Hepatocyte (in vitro differentiated cells): ENCODE measurements around the gene STAM. TPM values are rescaled to one million over a fixed set of nuclear protein-coding genes. Genes with fewer than 3 reads are reported as not detected.

Source experiments
- DNase-seq: peaks from one replicate; pipeline ENCODE4 v3.0.0-alpha.2; 2016; ENCODE audit warnings: low spot score
- H2AFZ ChIP-seq: fragments of 200-600 bp; sonication (generic); 2 replicates; pipeline ENCODE4 v1.6.0; 2016; ENCODE audit warnings: antibody characterized with exemption, mild to moderate bottlenecking
- H3K27ac ChIP-seq: fragments of 200-600 bp; sonication (generic); 2 replicates; pipeline ENCODE4 v1.5.1; 2016; ENCODE audit warnings: mild to moderate bottlenecking
- H3K27me3 ChIP-seq: fragments of 200-600 bp; sonication (generic); 2 replicates; pipeline ENCODE4 v1.6.1; 2016
- H3K36me3 ChIP-seq: fragments of 200-600 bp; sonication (generic); replicated peaks from 2 replicates; pipeline ENCODE4 v1.5.1; 2016; ENCODE audit warnings: low read depth; ENCODE audit not compliant: insufficient read depth
- H3K4me1 ChIP-seq: fragments of 200-600 bp; sonication (generic); 2 replicates; pipeline ENCODE4 v1.5.1; 2016; ENCODE audit warnings: mild to moderate bottlenecking, moderate library complexity; ENCODE audit not compliant: insufficient read depth
- H3K4me2 ChIP-seq: fragments of 200-600 bp; sonication (generic); 2 replicates; pipeline ENCODE4 v1.6.0; 2016
- H3K4me3 ChIP-seq: fragments of 200-600 bp; sonication (generic); 2 replicates; pipeline ENCODE4 v1.5.1; 2016; ENCODE audit warnings: mild to moderate bottlenecking
- H3K79me2 ChIP-seq: fragments of 200-600 bp; sonication (generic); 2 replicates; pipeline ENCODE4 v1.6.0; 2017; ENCODE audit warnings: mild to moderate bottlenecking
- H3K9me2 ChIP-seq: fragments of 200-600 bp; sonication (generic); replicated peaks from 2 replicates; pipeline ENCODE4 v1.6.0; 2017; ENCODE audit warnings: mild to moderate bottlenecking; ENCODE audit not compliant: insufficient read depth
- H3K9me3 ChIP-seq: fragments of 200-600 bp; sonication (generic); 2 replicates; pipeline ENCODE4 v1.5.1; 2016; ENCODE audit warnings: low read depth, mild to moderate bottlenecking
- H4K20me1 ChIP-seq: fragments of 200-600 bp; sonication (generic); 2 replicates; pipeline ENCODE4 v1.6.0; 2016; ENCODE audit warnings: mild to moderate bottlenecking; ENCODE audit not compliant: insufficient read depth, poor library complexity, severe bottlenecking
- EZH2 ChIP-seq: fragments of 200-600 bp; sonication (generic); IDR thresholded peaks from 2 replicates; pipeline ENCODE4 v1.6.1; 2016; ENCODE audit warnings: antibody characterized with exemption, mild to moderate bottlenecking, borderline replicate concordance
- EZH2phosphoT487 ChIP-seq: fragments of 200-600 bp; sonication (generic); IDR thresholded peaks from one replicate; pipeline ENCODE4 v1.6.1; 2018; ENCODE audit warnings: antibody characterized with exemption, mild to moderate bottlenecking, low read depth, moderate library complexity; ENCODE audit not compliant: unreplicated experiment, severe bottlenecking
- WGBS: methylation state at CpG from one replicate; pipeline ENCODE4 v1.1.6; 2016; ENCODE audit warnings: low lambda C conversion rate; ENCODE audit errors: missing lambda C conversion rate; 5-methylcytosine and 5-hydroxymethylcytosine counted together
- polyA plus RNA-seq: library from polyadenylated mRNA; unstranded; fragments of >200 nt; fragmentation: Nextera tagmentation; extraction: Ambion mirVana; gene quantifications from 2 replicates; pipeline ENCODE4 v1.2.1, GENCODE V29; 2016
- total RNA-seq: library from RNA; depleted of rRNA; stranded (reverse); fragments of >200 nt; gene quantifications from 2 replicates; pipeline ENCODE4 v1.2.3, GENCODE V29; 2014
- TF ChIP-seq, protein P1 (sequence below): fragments of 200-600 bp; sonication (generic); IDR thresholded peaks from 2 replicates; pipeline ENCODE4 v1.5.1; 2016; ENCODE audit warnings: antibody characterized with exemption, mild to moderate bottlenecking; ENCODE audit not compliant: poor library complexity

STAM gene
- total and polyA plus RNA-seq, 2 experiments from 2014 or later: 20.6 to 29.9 TPM

DNA sequence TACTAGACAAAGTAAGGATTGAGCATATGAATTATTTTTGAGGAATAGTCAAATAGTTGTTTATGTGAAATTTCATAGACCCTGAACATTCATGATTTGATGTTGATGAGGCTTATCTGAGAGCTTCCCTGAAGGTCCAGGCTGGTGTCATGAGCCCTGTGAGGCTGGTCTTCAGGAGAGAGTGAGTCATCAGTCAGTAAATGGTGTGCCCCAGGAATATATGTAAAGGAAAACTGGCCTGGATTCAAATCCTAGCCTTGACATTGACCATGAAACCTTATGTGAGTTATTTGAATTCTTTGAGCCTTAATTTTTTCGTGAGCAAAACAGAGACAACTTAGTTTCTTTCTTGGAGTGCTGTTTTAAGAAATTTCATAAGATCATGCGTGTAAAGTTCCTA lies 114.2 kb downstream of the STAM start:
- Histone ChIP-seq H4K20me1 (no peaks in the 10 kb centered on the region), H3K9me2 (no peaks in the 10 kb centered on the region), H3K4me1 (no peaks in the 10 kb centered on the region), H3K36me3 (no peaks in the 10 kb centered on the region), H3K4me2 (no peak overlapping the region), H2AFZ (no peak overlapping the region), H3K79me2 (no peaks in the 10 kb centered on the region), H3K9me3 (no peaks in the 10 kb centered on the region), H3K27ac (peak overlapping the region; percentile 5), H3K27me3 (no peaks in the 10 kb centered on the region), H3K4me3 (no peak overlapping the region)
- 90% methylated on average over 2 of the region's 2 CpGs for WGBS
- peak; percentile 32 for DNase-seq
- TF ChIP-seq EZH2phosphoT487 (no peak), EZH2 (no peak)
- TF ChIP-seq, protein P1, sequence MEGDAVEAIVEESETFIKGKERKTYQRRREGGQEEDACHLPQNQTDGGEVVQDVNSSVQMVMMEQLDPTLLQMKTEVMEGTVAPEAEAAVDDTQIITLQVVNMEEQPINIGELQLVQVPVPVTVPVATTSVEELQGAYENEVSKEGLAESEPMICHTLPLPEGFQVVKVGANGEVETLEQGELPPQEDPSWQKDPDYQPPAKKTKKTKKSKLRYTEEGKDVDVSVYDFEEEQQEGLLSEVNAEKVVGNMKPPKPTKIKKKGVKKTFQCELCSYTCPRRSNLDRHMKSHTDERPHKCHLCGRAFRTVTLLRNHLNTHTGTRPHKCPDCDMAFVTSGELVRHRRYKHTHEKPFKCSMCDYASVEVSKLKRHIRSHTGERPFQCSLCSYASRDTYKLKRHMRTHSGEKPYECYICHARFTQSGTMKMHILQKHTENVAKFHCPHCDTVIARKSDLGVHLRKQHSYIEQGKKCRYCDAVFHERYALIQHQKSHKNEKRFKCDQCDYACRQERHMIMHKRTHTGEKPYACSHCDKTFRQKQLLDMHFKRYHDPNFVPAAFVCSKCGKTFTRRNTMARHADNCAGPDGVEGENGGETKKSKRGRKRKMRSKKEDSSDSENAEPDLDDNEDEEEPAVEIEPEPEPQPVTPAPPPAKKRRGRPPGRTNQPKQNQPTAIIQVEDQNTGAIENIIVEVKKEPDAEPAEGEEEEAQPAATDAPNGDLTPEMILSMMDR: no peak

DNA sequence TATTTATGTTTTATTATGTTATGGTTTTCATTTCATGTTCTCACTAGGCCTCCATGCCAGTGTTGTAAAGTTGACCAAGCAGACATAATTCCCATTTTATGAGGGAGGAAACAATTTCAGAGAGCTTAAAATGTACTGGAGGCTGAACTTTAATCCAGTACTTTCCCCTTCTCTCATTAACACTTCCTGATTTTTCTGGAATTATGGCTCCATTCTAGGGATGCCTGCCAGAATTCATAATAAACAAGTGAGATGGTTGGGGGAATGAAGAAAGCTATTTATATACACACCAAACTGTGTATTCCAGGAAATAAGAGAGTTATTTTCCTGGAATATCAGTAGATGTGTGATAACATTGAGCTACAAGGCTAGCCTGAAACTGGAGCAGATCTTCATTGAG lies 114.9 kb downstream of the STAM start:
- no peak overlapping the region for H3K4me2 ChIP-seq
- H2AFZ ChIP-seq: no peak overlapping the region
- no peak overlapping the region for H3K4me3 ChIP-seq
- H3K27ac ChIP-seq: peak overlapping the region; percentile 5
- H4K20me1 ChIP-seq: no peaks in the 10 kb centered on the region
- TF ChIP-seq EZH2phosphoT487 (no peak), EZH2 (no peak)
- TF ChIP-seq, protein P1: no peak
- H3K79me2 ChIP-seq: no peaks in the 10 kb centered on the region
- H3K36me3 ChIP-seq: no peaks in the 10 kb centered on the region
- no peaks in the 10 kb centered on the region for H3K4me1 ChIP-seq
- H3K9me3 ChIP-seq: no peaks in the 10 kb centered on the region
- H3K9me2 ChIP-seq: no peaks in the 10 kb centered on the region
- no peaks in the 10 kb centered on the region for H3K27me3 ChIP-seq
- no peak for DNase-seq

DNA sequence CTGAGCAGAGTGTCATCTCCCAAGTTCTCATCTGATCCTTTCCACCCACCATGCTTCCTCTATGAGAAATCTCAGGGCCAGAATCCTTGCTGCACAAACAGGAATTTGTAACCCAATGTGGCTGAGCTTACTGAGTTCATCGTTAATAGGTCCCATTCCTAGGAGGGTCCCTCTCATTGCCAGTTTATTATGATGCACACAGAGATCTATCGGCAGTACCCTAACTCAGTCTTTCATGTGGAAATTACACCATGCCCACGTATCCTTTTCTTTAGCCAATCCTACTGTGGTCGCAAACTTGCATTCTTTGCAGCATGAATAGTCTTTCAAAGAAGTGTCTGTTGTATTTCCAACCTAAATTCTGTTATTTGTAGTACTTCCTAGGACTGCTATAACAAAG lies 120.2 kb downstream of the STAM start:
- H3K27ac ChIP-seq: no peak overlapping the region
- no peaks in the 10 kb centered on the region for H3K79me2 ChIP-seq
- no peak overlapping the region for H3K4me2 ChIP-seq
- H3K27me3 ChIP-seq: no peaks in the 10 kb centered on the region
- no peaks in the 10 kb centered on the region for H3K36me3 ChIP-seq
- no peaks in the 10 kb centered on the region for H3K4me1 ChIP-seq
- no peaks in the 10 kb centered on the region for H3K9me2 ChIP-seq
- no peak for DNase-seq
- WGBS: 61% methylated on average over 4 of the region's 4 CpGs
- no peak overlapping the region for H2AFZ ChIP-seq
- no peaks in the 10 kb centered on the region for H4K20me1 ChIP-seq
- no peaks in the 10 kb centered on the region for H3K9me3 ChIP-seq
- no peak for TF ChIP-seq EZH2
- TF ChIP-seq EZH2phosphoT487: no peak
- TF ChIP-seq, protein P1: no peak
- no peak overlapping the region for H3K4me3 ChIP-seq

DNA sequence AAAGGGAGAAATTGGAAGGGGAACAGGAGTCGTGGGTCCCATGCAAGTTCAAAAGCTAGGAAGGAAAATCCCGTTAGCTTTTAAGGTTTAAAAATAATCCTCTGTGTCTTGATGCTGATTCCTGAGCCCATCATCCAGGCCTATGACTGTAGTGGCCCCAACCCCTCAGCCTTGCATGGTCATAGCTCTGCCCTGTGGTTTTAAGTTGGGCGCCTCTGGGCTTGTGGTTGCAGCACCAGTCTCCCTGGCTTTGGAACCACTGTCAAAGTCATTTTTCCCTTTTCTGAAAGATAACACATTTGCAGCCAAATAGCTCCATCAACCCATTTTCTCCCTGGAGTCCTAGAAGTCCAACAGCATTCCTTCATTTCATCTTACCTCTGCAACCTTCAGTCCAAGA lies 121.7 kb downstream of the STAM start:
- no peaks in the 10 kb centered on the region for H3K27me3 ChIP-seq
- no peaks in the 10 kb centered on the region for H3K9me3 ChIP-seq
- no peak overlapping the region for H3K4me2 ChIP-seq
- 54% methylated on average over 3 of the region's 3 CpGs for WGBS
- TF ChIP-seq, protein P1: no peak
- TF ChIP-seq EZH2phosphoT487 (no peak), EZH2 (no peak)
- no peaks in the 10 kb centered on the region for H3K9me2 ChIP-seq
- H4K20me1 ChIP-seq: no peaks in the 10 kb centered on the region
- H3K4me1 ChIP-seq: no peaks in the 10 kb centered on the region
- no peak overlapping the region for H3K4me3 ChIP-seq
- H3K79me2 ChIP-seq: no peaks in the 10 kb centered on the region
- H2AFZ ChIP-seq: no peak overlapping the region
- no peaks in the 10 kb centered on the region for H3K36me3 ChIP-seq
- no peak for DNase-seq
- no peak overlapping the region for H3K27ac ChIP-seq
